Spleen (tissue), 11 donors: ENCODE measurements around the gene ARHGDIB. TPM values are rescaled to one million over a fixed set of nuclear protein-coding genes. Genes with fewer than 3 reads are reported as not detected.

Source experiments
- DNase-seq: peaks from one replicate; pipeline ENCODE4 v3.0.0-alpha.2; 2020
- H3K27ac ChIP-seq, 8 donors: fragments of 200-600 bp; sonication (generic) in 7 of 8; 1 replicate in 4 of 8; 2 replicates in 4 of 8; pipeline versions ENCODE4 v1.5.0 to v1.8.0; 2016 to 2021; ENCODE audit warnings: inconsistent platforms in 4 of 8, mild to moderate bottlenecking in 4 of 8, moderate library complexity in 1 of 8
- H3K27me3 ChIP-seq, 7 donors: fragments of 200-600 bp; sonication (generic) in 6 of 7; replicated peaks in 1 of 7; 1 replicate in 4 of 7; 2 replicates in 3 of 7; pipeline versions ENCODE4 v1.5.0 to v1.8.0; 2016 to 2021; ENCODE audit warnings: inconsistent platforms in 3 of 7, mild to moderate bottlenecking in 1 of 7
- H3K36me3 ChIP-seq, 6 donors: fragments of 200-600 bp; sonication (generic) in 5 of 6; 1 replicate in 4 of 6; 2 replicates in 2 of 6; pipeline versions ENCODE4 v1.5.0 to v1.8.0; 2016 to 2021; ENCODE audit warnings: inconsistent platforms in 2 of 6
- H3K4me1 ChIP-seq, 6 donors: fragments of 200-600 bp; sonication (generic) in 5 of 6; 1 replicate in 3 of 6; 2 replicates in 3 of 6; pipeline versions ENCODE4 v1.5.0 to v1.8.0; 2016 to 2021; ENCODE audit warnings: inconsistent platforms in 3 of 6
- H3K4me3 ChIP-seq, 8 donors: fragments of 200-600 bp; sonication (generic) in 7 of 8; 1 replicate in 4 of 8; 2 replicates in 4 of 8; pipeline versions ENCODE4 v1.5.0 to v1.8.0; 2016 to 2021; ENCODE audit warnings: inconsistent platforms in 4 of 8, mild to moderate bottlenecking in 4 of 8, moderate library complexity in 2 of 8
- H3K9me3 ChIP-seq, 8 donors: fragments of 200-600 bp; sonication (generic) in 7 of 8; 1 replicate in 4 of 8; 2 replicates in 4 of 8; pipeline versions ENCODE4 v1.5.0 to v1.8.0; 2016 to 2021; ENCODE audit warnings: inconsistent platforms in 4 of 8
- POLR2A ChIP-seq, 3 donors: fragments of 450-650 bp; IDR thresholded peaks; one replicate each; pipeline ENCODE4 v1.5.1; 2017; ENCODE audit warnings: antibody characterized with exemption in 3 of 3, mild to moderate bottlenecking in 1 of 3
- POLR2AphosphoS5 ChIP-seq, 3 donors: sonication (generic); formaldehyde crosslinking; IDR thresholded peaks; one replicate each; pipeline ENCODE4 v1.5.1; 2017; ENCODE audit warnings: antibody characterized with exemption in 3 of 3
- WGBS, 5 donors: extraction: QIAGEN DNeasy Blood & Tissue Kit in 3 of 5; methylation state at CpG; one replicate each; pipeline versions ENCODE4 v1.1.5 to v1.1.7; 2013 to 2018; 5-methylcytosine and 5-hydroxymethylcytosine counted together
- intact Hi-C: fragments of 100-400 bp; cut with DNase I; formaldehyde crosslinking; loops from one replicate; pipeline ENCODE4 v1.15.0; 2023; ENCODE audit warnings: low total_unique reads
- polyA plus RNA-seq, 3 donors: library from polyadenylated mRNA; stranded (reverse); fragments of 200-250 nt; gene quantifications; one replicate each; pipeline ENCODE4 v1.2.1, GENCODE V29; 2013
- total RNA-seq, 7 donors: library from RNA; depleted of rRNA in 3 of 7; stranded (reverse); fragments of >200 nt in 3 of 7; fragmentation: NEBNext Ultra II Directional in 4 of 7; extraction: Animal tissue kit (Norgen Biotek cat#: 25700) in 4 of 7; gene quantifications; one replicate each; pipeline versions ENCODE4 v1.1.0 to v1.2.1, GENCODE V29; 2016 to 2021
- TF ChIP-seq, protein P1 (sequence below), 11 experiments: fragments of 200-600 bp in 7 of 11; fragments of 450-650 bp in 4 of 11; sonication (generic) in 4 of 11; IDR thresholded peaks in 8 of 11; conservative IDR thresholded peaks in 3 of 11; 1 replicate in 7 of 11; 2 replicates in 4 of 11; pipeline versions ENCODE4 v1.4.0 to v1.8.0; 2016 to 2021; ENCODE audit warnings: antibody characterized with exemption in 11 of 11, inconsistent platforms in 4 of 11, mild to moderate bottlenecking in 1 of 11
- donor health status: healthy with polysubstance abuse.
- donor health status: DM: no; HTN: no; CAD: no; lungs with moderate emphysema.
- donor health status: DM: no; HTN: no; CAD: no.
- donor health status: Bipolar disorder and iron deficiency.
- donor health status: healthy.
- donor health status: DM: no; HTN: no; CAD: no.
- donor health status: DM: yes; HTN: yes; CAD: no.

Gene ARHGDIB
- total and polyA plus RNA-seq, 10 donors: 537 to 1,063 (median 786) TPM

DNA sequence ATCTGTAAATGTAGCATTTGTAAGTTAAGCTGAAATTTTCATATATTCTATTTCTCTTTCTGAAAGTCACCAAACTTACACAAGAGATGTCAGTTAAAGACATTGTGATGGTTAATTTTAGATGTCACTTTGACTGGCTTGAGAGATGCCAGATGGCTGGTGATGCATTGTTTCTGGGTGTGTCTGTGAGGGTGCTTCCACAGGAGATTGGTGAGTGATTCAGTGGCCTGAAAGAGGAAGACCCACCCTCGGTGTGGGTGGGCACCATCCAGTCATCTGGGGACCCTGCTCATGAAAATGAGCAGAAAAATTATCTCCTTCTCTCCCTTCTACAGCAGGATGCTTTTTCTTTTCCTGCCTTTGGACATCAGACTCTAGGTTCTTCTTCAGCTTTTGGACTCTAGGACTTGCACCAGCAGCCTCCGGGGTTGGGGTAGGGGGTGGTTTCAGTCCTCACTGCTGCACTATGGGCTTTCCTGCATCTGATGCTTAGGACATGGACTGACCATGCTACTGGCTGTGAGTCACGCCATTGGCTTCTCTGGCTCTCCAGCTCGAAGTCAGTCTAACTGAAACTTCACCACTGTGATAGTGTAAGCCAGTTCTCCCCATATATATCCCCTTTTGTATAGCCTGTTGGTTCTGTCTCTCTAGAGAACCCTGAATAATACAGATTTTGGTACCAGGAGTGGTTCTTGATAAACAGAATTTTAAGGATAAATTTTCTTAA is 32.3 kb upstream of the ARHGDIB start:
- 65 to 76% (median 69%) methylated on average over 4 of the region's 4 CpGs for WGBS, 5 donors
- DNase-seq: no peak
- H3K27me3 ChIP-seq: no peaks in the 10 kb centered on the region
- no peak overlapping the region for H3K27ac ChIP-seq
- H3K36me3 ChIP-seq: no peaks in the 10 kb centered on the region
- peaks cover 0 to 5% (median 0%) of the 10 kb centered on the region in 8 donors for H3K9me3 ChIP-seq
- intact Hi-C loops: loop anchor here (2.0 kb wide), 1 partner anchor 147 kb away; no protein-coding TSS in a partner anchor
- H3K4me1 ChIP-seq: peaks cover 0 to 50% (median 17%) of the 10 kb centered on the region in 6 donors
- H3K4me3 ChIP-seq: no peak overlapping the region
- no peak for TF ChIP-seq POLR2AphosphoS5 (IDR thresholded peaks at IDR 0.05)
- no peak for TF ChIP-seq POLR2A (IDR thresholded peaks at IDR 0.05)
- TF ChIP-seq, protein P1, sequence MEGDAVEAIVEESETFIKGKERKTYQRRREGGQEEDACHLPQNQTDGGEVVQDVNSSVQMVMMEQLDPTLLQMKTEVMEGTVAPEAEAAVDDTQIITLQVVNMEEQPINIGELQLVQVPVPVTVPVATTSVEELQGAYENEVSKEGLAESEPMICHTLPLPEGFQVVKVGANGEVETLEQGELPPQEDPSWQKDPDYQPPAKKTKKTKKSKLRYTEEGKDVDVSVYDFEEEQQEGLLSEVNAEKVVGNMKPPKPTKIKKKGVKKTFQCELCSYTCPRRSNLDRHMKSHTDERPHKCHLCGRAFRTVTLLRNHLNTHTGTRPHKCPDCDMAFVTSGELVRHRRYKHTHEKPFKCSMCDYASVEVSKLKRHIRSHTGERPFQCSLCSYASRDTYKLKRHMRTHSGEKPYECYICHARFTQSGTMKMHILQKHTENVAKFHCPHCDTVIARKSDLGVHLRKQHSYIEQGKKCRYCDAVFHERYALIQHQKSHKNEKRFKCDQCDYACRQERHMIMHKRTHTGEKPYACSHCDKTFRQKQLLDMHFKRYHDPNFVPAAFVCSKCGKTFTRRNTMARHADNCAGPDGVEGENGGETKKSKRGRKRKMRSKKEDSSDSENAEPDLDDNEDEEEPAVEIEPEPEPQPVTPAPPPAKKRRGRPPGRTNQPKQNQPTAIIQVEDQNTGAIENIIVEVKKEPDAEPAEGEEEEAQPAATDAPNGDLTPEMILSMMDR (IDR thresholded peaks at IDR 0.05 in 8 of 11, conservative IDR thresholded peaks at IDR 0.05 in 3 of 11): no peak

DNA sequence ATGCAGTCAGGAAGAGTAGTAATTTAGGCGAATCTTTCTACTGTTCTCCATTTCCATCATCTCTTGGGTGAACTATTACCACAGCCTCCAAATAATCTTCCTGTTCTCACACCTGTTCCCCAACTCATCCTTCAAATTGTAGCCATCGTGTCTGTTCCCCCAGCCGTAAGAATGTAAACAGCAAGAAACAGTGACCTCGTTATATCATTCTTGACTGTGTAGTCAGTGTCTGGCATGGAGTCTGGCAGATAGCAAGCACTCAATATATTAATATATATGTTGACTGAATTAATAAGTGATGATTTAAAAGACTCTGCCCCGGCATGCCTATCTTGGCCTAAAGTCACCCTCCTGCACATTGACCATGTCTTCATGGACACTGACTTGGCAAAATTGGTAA is 31.7 kb upstream of the ARHGDIB start:
- Histone ChIP-seq H3K9me3 (peaks cover 0 to 5% (median 0%) of the 10 kb centered on the region in 8 donors), H3K4me3 (no peak overlapping the region), H3K36me3 (no peaks in the 10 kb centered on the region), H3K27ac (no peak overlapping the region), H3K4me1 (peaks cover 0 to 50% (median 17%) of the 10 kb centered on the region in 6 donors), H3K27me3 (no peaks in the 10 kb centered on the region)
- 77 to 88% (median 82%) methylated on average over 5 of the region's 5 CpGs for WGBS, 5 donors
- intact Hi-C loops: no loop called here
- no peak for DNase-seq
- TF ChIP-seq POLR2A (IDR thresholded peaks at IDR 0.05): no peak
- TF ChIP-seq POLR2AphosphoS5 (IDR thresholded peaks at IDR 0.05): no peak
- TF ChIP-seq, protein P1 (IDR thresholded peaks at IDR 0.05 in 8 of 11, conservative IDR thresholded peaks at IDR 0.05 in 3 of 11): no peak

DNA sequence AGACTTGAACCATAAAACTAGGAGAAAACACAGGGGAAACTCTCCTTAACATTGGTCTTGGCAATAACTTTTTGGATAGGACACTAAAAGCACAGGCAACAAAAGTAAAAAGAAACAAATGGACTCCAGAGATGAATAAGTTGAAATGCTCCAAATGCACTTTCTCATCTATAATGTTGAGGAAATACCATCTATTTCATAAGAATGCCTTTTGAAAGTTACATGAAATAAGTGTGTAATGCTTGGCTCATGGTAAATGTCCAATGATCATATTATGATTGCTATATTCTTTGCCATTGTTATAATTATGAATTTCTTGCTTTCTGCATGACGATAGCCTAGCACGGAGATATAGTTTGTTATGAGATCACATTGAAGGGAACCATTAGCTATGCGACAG is 31.3 kb upstream of the ARHGDIB start:
- intact Hi-C loops: no loop called here
- Histone ChIP-seq H3K9me3 (peaks cover 0 to 5% (median 0%) of the 10 kb centered on the region in 8 donors), H3K27ac (no peak overlapping the region), H3K27me3 (no peaks in the 10 kb centered on the region), H3K36me3 (no peaks in the 10 kb centered on the region), H3K4me3 (no peak overlapping the region), H3K4me1 (peaks cover 0 to 51% (median 17%) of the 10 kb centered on the region in 6 donors)
- TF ChIP-seq POLR2AphosphoS5 (IDR thresholded peaks at IDR 0.05) (no peak), POLR2A (IDR thresholded peaks at IDR 0.05) (no peak)
- TF ChIP-seq, protein P1 (IDR thresholded peaks at IDR 0.05 in 8 of 11, conservative IDR thresholded peaks at IDR 0.05 in 3 of 11): no peak
- 93 to 96% (median 94%) methylated on average over 3 of the region's 3 CpGs for WGBS, 5 donors
- no peak for DNase-seq

DNA sequence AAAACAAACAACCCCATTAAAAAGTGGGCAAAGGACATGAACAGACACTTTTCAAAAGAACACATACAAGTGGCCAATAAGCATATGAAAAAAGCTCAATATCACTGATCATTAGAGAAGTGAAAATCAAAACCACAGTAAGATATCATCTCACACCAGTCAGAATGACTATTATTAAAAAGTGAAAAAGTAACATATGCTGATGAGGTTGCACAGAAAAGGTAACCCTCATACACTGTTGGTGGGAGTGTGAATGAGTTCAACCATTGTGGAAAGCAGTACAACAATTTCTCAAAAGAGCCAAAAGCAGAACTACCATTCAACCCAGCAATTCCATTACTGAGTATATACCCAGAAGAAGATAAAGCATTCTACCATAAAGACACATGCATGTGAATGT is 29.7 kb upstream of the ARHGDIB start:
- Histone ChIP-seq H3K4me3 (no peak overlapping the region), H3K36me3 (no peaks in the 10 kb centered on the region), H3K27ac (no peak overlapping the region), H3K9me3 (peaks cover 0 to 5% (median 0%) of the 10 kb centered on the region in 8 donors), H3K27me3 (no peaks in the 10 kb centered on the region), H3K4me1 (peaks cover 0 to 57% (median 17%) of the 10 kb centered on the region in 6 donors)
- intact Hi-C loops: no loop called here
- DNase-seq: no peak
- TF ChIP-seq, protein P1 (IDR thresholded peaks at IDR 0.05 in 8 of 11, conservative IDR thresholded peaks at IDR 0.05 in 3 of 11): no peak
- no peak for TF ChIP-seq POLR2A (IDR thresholded peaks at IDR 0.05)
- TF ChIP-seq POLR2AphosphoS5 (IDR thresholded peaks at IDR 0.05): no peak
